ENCODE measurements around the gene NKX2-8. TPM values are rescaled to one million over a fixed set of nuclear protein-coding genes. Genes with fewer than 3 reads are reported as not detected.
"Not testable (repeated sequence)": the region's sequence is repeated elsewhere in the genome, so short reads cannot be mapped to it uniquely, and the experiment has no call there.

The NKX2-8 gene
- total RNA-seq, 1 experiment from 2014 or later, result not detected

DNA sequence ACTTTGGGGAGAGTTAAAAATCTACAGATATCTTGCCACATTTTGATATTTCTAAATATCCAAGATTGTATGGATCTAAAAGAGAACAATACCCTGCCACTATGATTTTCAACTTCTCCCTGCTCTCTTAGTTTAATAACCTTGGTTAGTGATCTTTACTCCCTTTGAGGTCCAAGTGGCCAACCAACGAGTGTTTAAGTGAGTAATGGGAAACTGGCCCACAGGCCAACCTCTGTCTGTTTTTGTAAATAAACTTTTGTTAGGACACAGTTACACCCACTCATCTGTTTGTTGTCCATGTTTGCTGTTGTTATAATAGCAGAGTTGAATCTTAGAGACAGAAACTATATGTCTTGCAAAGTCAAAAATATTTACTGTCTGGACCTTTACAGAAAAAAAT is 31.5 kb downstream of the NKX2-8 start:
- H4K91ac ChIP-seq (ENCODE audit: insufficient read length, low read depth, low read length), result no peak overlapping the region
- Mint-ChIP-seq H3K4me1 (peaks cover 0 to 5% of the 10 kb centered on the region in 2 experiments; a peak in 1 of 4 replicates), H3K27me3 (ENCODE audit: low read depth) (peaks cover 12% of the 10 kb centered on the region), H3K9me3 (no peaks in the 10 kb centered on the region), H3K4me3 (no peak overlapping the region), H3K27ac (no peak overlapping the region), H3K36me3 (ENCODE audit: insufficient read depth in 1 of 3, low read depth in 3 of 3) (no peaks in the 10 kb centered on the region)
- no peak overlapping the region for H3K9ac ChIP-seq (ENCODE audit: extremely low read depth, insufficient read length, low read length)
- TF ChIP-seq CTCF (conservative IDR thresholded peaks at IDR 0.05), result no peak
- H2AK5ac ChIP-seq (ENCODE audit: insufficient read length, low read length), result no peak overlapping the region
- no peak overlapping the region for H3K18ac ChIP-seq (ENCODE audit: insufficient read length, low read depth, low read length)
- no peak overlapping the region for H4K5ac ChIP-seq (ENCODE audit: insufficient read length, low read depth, low read length)
- H2BK5ac ChIP-seq (ENCODE audit: insufficient read length, low read length), result no peak overlapping the region
- H3T11ph ChIP-seq (ENCODE audit: low read length), result no peak overlapping the region
- H3K9me3 ChIP-seq (ENCODE audit: control insufficient read depth, low read depth, low read length), result no peaks in the 10 kb centered on the region
- no peak for DNase-seq
- no peak overlapping the region for H2AFZ ChIP-seq (ENCODE audit: low read length)
- no peak overlapping the region for H3K4ac ChIP-seq (ENCODE audit: low read depth, low read length)
- H2BK120ac ChIP-seq (ENCODE audit: low read depth, low read length, poor library complexity, severe bottlenecking), result no peak overlapping the region
- H2BK15ac ChIP-seq (ENCODE audit: low read depth, low read length), result no peak overlapping the region
- no peak overlapping the region for H3K23ac ChIP-seq (ENCODE audit: insufficient read length, low read depth, low read length)
- H3K4me2 ChIP-seq (ENCODE audit: insufficient read depth, insufficient read length, low read length), result no peak overlapping the region
- no peaks in the 10 kb centered on the region for H4K20me1 ChIP-seq (ENCODE audit: control insufficient read depth, insufficient read depth, insufficient read length)
- no peaks in the 10 kb centered on the region for H3K79me1 ChIP-seq (ENCODE audit: insufficient read depth, low read depth, low read length, poor library complexity, severe bottlenecking)
- no peak overlapping the region for H3K27ac ChIP-seq (ENCODE audit: insufficient read length, low read depth, low read length)
- H3K56ac ChIP-seq (ENCODE audit: insufficient read length, low read depth, low read length), result no peak overlapping the region
- H3K27me3 ChIP-seq (ENCODE audit: insufficient read depth, low read length), result no peaks in the 10 kb centered on the region
- H3K79me2 ChIP-seq (ENCODE audit: insufficient read depth, low read length), result no peaks in the 10 kb centered on the region
- H2BK12ac ChIP-seq (ENCODE audit: insufficient read length, low read depth, low read length), result no peak overlapping the region
- no CpG with 5 or more reads among the region's 1 CpG for WGBS (ENCODE audit: extremely low coverage, insufficient read length, low lambda C conversion rate)
- no peak overlapping the region for H2BK20ac ChIP-seq (ENCODE audit: low read depth, low read length, poor library complexity, severe bottlenecking)
- H3K23me2 ChIP-seq (ENCODE audit: insufficient read length, low read depth, low read length, poor library complexity, severe bottlenecking), result no peaks in the 10 kb centered on the region
- H3K4me1 ChIP-seq (ENCODE audit: insufficient read depth, low read length), result peaks cover 5% of the 10 kb centered on the region; the same call in 1 of the 2 replicates
- no peak overlapping the region for H4K8ac ChIP-seq (replicated peaks; ENCODE audit: insufficient read length, low read depth, low read length)
- H3K14ac ChIP-seq (ENCODE audit: insufficient read depth, low read length), result no peak overlapping the region

GRCh38 chr14:36544280-36544679 is 38.1 kb downstream of the NKX2-8 start:
- not testable (repeated sequence) for H4K5ac ChIP-seq (ENCODE audit: insufficient read length, low read depth, low read length); H3K36me3 Mint-ChIP-seq (ENCODE audit: insufficient read depth in 1 of 3, low read depth in 3 of 3); H2BK5ac ChIP-seq (ENCODE audit: insufficient read length, low read length); H3T11ph ChIP-seq (ENCODE audit: low read length); H4K8ac ChIP-seq (replicated peaks; ENCODE audit: insufficient read length, low read depth, low read length); H3K4me1 Mint-ChIP-seq; H3K9ac ChIP-seq (ENCODE audit: extremely low read depth, insufficient read length, low read length); H3K79me1 ChIP-seq (ENCODE audit: insufficient read depth, low read depth, low read length, poor library complexity, severe bottlenecking); H3K4me2 ChIP-seq (ENCODE audit: insufficient read depth, insufficient read length, low read length); H3K23ac ChIP-seq (ENCODE audit: insufficient read length, low read depth, low read length); H3K4ac ChIP-seq (ENCODE audit: low read depth, low read length); H2BK20ac ChIP-seq (ENCODE audit: low read depth, low read length, poor library complexity, severe bottlenecking); H3K56ac ChIP-seq (ENCODE audit: insufficient read length, low read depth, low read length); H3K27ac ChIP-seq (ENCODE audit: insufficient read length, low read depth, low read length); DNase-seq; H4K91ac ChIP-seq (ENCODE audit: insufficient read length, low read depth, low read length); H4K20me1 ChIP-seq (ENCODE audit: control insufficient read depth, insufficient read depth, insufficient read length); H2BK15ac ChIP-seq (ENCODE audit: low read depth, low read length); H3K14ac ChIP-seq (ENCODE audit: insufficient read depth, low read length); H3K27ac Mint-ChIP-seq; H2BK120ac ChIP-seq (ENCODE audit: low read depth, low read length, poor library complexity, severe bottlenecking); H3K23me2 ChIP-seq (ENCODE audit: insufficient read length, low read depth, low read length, poor library complexity, severe bottlenecking); H2BK12ac ChIP-seq (ENCODE audit: insufficient read length, low read depth, low read length); H3K4me1 ChIP-seq (ENCODE audit: insufficient read depth, low read length); H2AFZ ChIP-seq (ENCODE audit: low read length); H2AK5ac ChIP-seq (ENCODE audit: insufficient read length, low read length); H3K79me2 ChIP-seq (ENCODE audit: insufficient read depth, low read length); H3K18ac ChIP-seq (ENCODE audit: insufficient read length, low read depth, low read length); H3K9me3 Mint-ChIP-seq; H3K9me3 ChIP-seq (ENCODE audit: control insufficient read depth, low read depth, low read length); H3K4me3 Mint-ChIP-seq; H3K27me3 ChIP-seq (ENCODE audit: insufficient read depth, low read length)
- WGBS (ENCODE audit: extremely low coverage, insufficient read length, low lambda C conversion rate), result no CpG with 5 or more reads among the region's 16 CpGs
- H3K27me3 Mint-ChIP-seq (ENCODE audit: low read depth), result peaks cover 49% of the 10 kb centered on the region

Data from H9 (cell line).